Measurements from ENCODE around the gene PLCH2.

- TF ChIP-seq CTCF (IDR thresholded peaks at IDR 0.05): no peak
- no peak for TF ChIP-seq POLR2A (IDR thresholded peaks at IDR 0.05)
Observed at GRCh38 chr1:2508180-2508579, 32.1 kb downstream of the PLCH2 start.
